GM12878 (cell line): ENCODE data around the gene ATP6AP2.
"Not testable (repeated sequence)": the region's sequence is repeated elsewhere in the genome, so short reads cannot be mapped to it uniquely, and the experiment has no call there.

Source experiments
- CREB1 ChIP-seq: IDR thresholded peaks from 2 replicates; pipeline ENCODE4 v1.6.1; 2012; ENCODE audit warnings: low read depth, mild to moderate bottlenecking, inconsistent platforms
- CTCF ChIP-seq, 3 experiments: IDR thresholded peaks in 2 of 3; conservative IDR thresholded peaks in 1 of 3; 2 replicates each; pipeline ENCODE4 v1.5.1; 2011; ENCODE audit warnings: low read depth in 3 of 3, low read length in 3 of 3, mild to moderate bottlenecking in 3 of 3, control low read depth in 2 of 3, moderate library complexity in 2 of 3, inconsistent platforms in 1 of 3, mixed read lengths in 1 of 3; ENCODE audit not compliant: control insufficient read depth in 2 of 3, insufficient read depth in 1 of 3; ENCODE audit errors: extremely low read depth in 1 of 3

GRCh38 chrX:40571164-40571563 lies 9.6 kb upstream of the ATP6AP2 start:
- TF ChIP-seq CREB1; CTCF (IDR thresholded peaks at IDR 0.05 in 2 of 3, conservative IDR thresholded peaks at IDR 0.05 in 1 of 3; ENCODE audit: control insufficient read depth in 2 of 3, extremely low read depth in 1 of 3, insufficient read depth in 1 of 3, low read depth in 3 of 3, low read length in 3 of 3): not testable (repeated sequence)
